Smooth muscle cell (in vitro differentiated cells): ENCODE data around the gene REXO4. TPM values are rescaled to one million over a fixed set of nuclear protein-coding genes. Genes with fewer than 3 reads are reported as not detected.

Experiments used
- DNase-seq: peaks from one replicate; lab custom pipeline; 2025; ENCODE audit not compliant: unreplicated experiment; lab: John Stamatoyannopoulos, UW
- H2AFZ ChIP-seq: fragments of 200-600 bp; sonication (generic); 2 replicates; pipeline ENCODE4 v1.6.0; 2016; ENCODE audit warnings: antibody characterized with exemption, low read depth, mild to moderate bottlenecking
- H3F3A ChIP-seq: fragments of 200-600 bp; sonication (generic); 2 replicates; pipeline ENCODE4 v1.6.0; 2017; ENCODE audit warnings: antibody characterized with exemption, low read depth
- H3K27ac ChIP-seq: fragments of 200-600 bp; sonication (generic); 2 replicates; pipeline ENCODE4 v1.5.1; 2016; ENCODE audit warnings: low read depth, mild to moderate bottlenecking
- H3K27me3 ChIP-seq: fragments of 200-600 bp; sonication (generic); 2 replicates; pipeline ENCODE4 v1.6.1; 2016; ENCODE audit warnings: low read depth, mild to moderate bottlenecking
- H3K36me3 ChIP-seq: fragments of 200-600 bp; sonication (generic); 2 replicates; pipeline ENCODE4 v1.5.1; 2016; ENCODE audit warnings: low read depth
- H3K4me1 ChIP-seq: fragments of 200-600 bp; sonication (generic); 2 replicates; pipeline ENCODE4 v1.5.1; 2016; ENCODE audit warnings: low read depth
- H3K4me2 ChIP-seq: fragments of 200-600 bp; sonication (generic); 2 replicates; pipeline ENCODE4 v1.6.0; 2016; ENCODE audit warnings: mild to moderate bottlenecking
- H3K4me3 ChIP-seq: fragments of 200-600 bp; sonication (generic); 2 replicates; pipeline ENCODE4 v1.5.1; 2016; ENCODE audit warnings: mild to moderate bottlenecking
- H3K79me2 ChIP-seq: fragments of 200-600 bp; sonication (generic); 2 replicates; pipeline ENCODE4 v1.6.0; 2016; ENCODE audit warnings: low read depth, mild to moderate bottlenecking
- H3K9ac ChIP-seq: fragments of 200-600 bp; sonication (generic); 2 replicates; pipeline ENCODE4 v1.6.0; 2016; ENCODE audit warnings: low read depth
- H3K9me3 ChIP-seq: fragments of 200-600 bp; sonication (generic); replicated peaks from 2 replicates; pipeline ENCODE4 v1.5.1; 2016; ENCODE audit warnings: low read depth
- H4K20me1 ChIP-seq: fragments of 200-600 bp; sonication (generic); 2 replicates; pipeline ENCODE4 v1.6.0; 2016; ENCODE audit warnings: low read depth
- WGBS: methylation state at CpG from one replicate; pipeline ENCODE4 v1.1.7; 2016; ENCODE audit warnings: low lambda C conversion rate; 5-methylcytosine and 5-hydroxymethylcytosine counted together
- polyA plus RNA-seq: library from polyadenylated mRNA; unstranded; fragments of >200 nt; fragmentation: Nextera tagmentation; extraction: Ambion mirVana; gene quantifications from 2 replicates; pipeline ENCODE4 v1.2.1, GENCODE V29; 2016
- total RNA-seq: library from RNA; depleted of rRNA; stranded (reverse); fragments of >200 nt; gene quantifications from 2 replicates; pipeline ENCODE4 v1.2.3, GENCODE V29; 2014
- TF ChIP-seq, protein P1 (sequence below): fragments of 200-600 bp; sonication (generic); IDR thresholded peaks from 2 replicates; pipeline ENCODE4 v1.5.1; 2017; ENCODE audit warnings: borderline replicate concordance, mild to moderate bottlenecking, antibody characterized with exemption; ENCODE audit not compliant: insufficient read depth, poor library complexity, severe bottlenecking

REXO4 gene
- total and polyA plus RNA-seq, 2 experiments from 2014 or later = 11.5 to 18.5 TPM

DNA sequence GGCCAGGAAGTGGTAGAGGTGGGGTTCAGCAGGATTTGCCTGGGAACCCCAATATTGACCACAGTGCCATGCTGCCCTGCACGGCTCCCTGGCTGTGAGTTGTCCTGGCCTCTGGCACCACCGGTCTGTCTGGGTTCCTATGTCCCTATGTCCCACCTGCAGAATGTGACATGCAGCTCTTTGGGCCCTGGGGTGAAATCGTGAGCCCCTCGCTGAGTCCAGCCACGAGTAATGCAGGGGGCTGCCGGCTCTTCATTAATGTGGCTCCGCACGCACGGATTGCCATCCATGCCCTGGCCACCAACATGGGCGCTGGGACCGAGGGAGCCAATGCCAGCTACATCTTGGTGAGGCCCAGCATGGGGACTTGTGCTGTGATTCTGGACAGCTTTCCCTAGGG is 39.9 kb upstream of the REXO4 start:
- Histone ChIP-seq H3K9ac (no peak overlapping the region), H3K36me3 (no peaks in the 10 kb centered on the region), H3F3A (no peaks in the 10 kb centered on the region), H3K27me3 (no peaks in the 10 kb centered on the region), H3K4me2 (no peak overlapping the region), H2AFZ (no peak overlapping the region), H4K20me1 (peaks cover 13% of the 10 kb centered on the region), H3K4me1 (peaks cover 12% of the 10 kb centered on the region), H3K79me2 (no peaks in the 10 kb centered on the region), H3K4me3 (no peak overlapping the region), H3K9me3 (no peaks in the 10 kb centered on the region), H3K27ac (no peak overlapping the region)
- WGBS = 96% methylated on average over 11 of the region's 11 CpGs
- TF ChIP-seq, protein P1, sequence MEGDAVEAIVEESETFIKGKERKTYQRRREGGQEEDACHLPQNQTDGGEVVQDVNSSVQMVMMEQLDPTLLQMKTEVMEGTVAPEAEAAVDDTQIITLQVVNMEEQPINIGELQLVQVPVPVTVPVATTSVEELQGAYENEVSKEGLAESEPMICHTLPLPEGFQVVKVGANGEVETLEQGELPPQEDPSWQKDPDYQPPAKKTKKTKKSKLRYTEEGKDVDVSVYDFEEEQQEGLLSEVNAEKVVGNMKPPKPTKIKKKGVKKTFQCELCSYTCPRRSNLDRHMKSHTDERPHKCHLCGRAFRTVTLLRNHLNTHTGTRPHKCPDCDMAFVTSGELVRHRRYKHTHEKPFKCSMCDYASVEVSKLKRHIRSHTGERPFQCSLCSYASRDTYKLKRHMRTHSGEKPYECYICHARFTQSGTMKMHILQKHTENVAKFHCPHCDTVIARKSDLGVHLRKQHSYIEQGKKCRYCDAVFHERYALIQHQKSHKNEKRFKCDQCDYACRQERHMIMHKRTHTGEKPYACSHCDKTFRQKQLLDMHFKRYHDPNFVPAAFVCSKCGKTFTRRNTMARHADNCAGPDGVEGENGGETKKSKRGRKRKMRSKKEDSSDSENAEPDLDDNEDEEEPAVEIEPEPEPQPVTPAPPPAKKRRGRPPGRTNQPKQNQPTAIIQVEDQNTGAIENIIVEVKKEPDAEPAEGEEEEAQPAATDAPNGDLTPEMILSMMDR = no peak
- DNase-seq = no peak

DNA sequence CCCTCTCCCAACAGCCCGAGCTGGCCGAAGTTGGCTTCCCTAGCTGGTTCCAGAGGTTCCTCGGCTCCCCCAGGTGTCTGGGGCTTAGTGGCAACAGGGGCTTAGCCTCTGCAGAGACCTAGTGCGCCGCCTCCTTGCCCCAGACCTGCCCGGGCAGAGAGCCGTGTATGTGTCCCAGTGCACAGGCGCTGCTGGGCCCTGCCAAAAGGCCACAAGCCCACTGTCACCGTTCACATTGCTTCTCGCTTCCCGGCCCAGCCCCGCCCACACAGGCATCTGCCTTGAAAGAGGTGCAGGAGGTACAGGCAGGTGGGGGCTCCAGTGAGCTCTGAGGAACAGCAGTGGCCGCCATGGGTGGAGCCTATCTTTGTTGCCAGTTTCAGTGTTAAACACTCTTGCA is 39.4 kb upstream of the REXO4 start:
- H3K9ac ChIP-seq = no peak overlapping the region
- H3F3A ChIP-seq = no peaks in the 10 kb centered on the region
- no peak overlapping the region for H3K4me2 ChIP-seq
- TF ChIP-seq, protein P1 = no peak
- H3K36me3 ChIP-seq = no peaks in the 10 kb centered on the region
- H4K20me1 ChIP-seq = peaks cover 8% of the 10 kb centered on the region
- H3K27ac ChIP-seq = no peak overlapping the region
- no peak for DNase-seq
- no peaks in the 10 kb centered on the region for H3K27me3 ChIP-seq
- H3K4me1 ChIP-seq = peaks cover 12% of the 10 kb centered on the region
- H2AFZ ChIP-seq = no peak overlapping the region
- WGBS = 90% methylated on average over 13 of the region's 13 CpGs
- H3K79me2 ChIP-seq = no peaks in the 10 kb centered on the region
- no peak overlapping the region for H3K4me3 ChIP-seq
- no peaks in the 10 kb centered on the region for H3K9me3 ChIP-seq

DNA sequence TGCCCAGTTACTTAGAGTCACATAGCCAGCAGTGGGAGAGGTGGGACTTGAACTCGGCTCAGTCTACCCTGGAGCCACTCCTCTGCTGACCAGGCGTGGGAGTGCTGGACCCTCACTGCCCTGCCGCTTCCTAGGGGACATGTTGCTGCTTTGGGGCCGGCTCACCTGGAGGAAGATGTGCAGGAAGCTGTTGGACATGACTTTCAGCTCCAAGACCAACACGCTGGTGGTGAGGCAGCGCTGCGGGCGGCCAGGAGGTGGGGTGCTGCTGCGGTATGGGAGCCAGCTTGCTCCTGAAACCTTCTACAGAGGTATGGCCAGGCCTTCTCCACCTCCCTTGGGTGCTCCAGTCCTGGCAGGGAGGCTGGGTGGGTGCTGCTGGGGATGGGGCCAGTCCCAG is 38.6 kb upstream of the REXO4 start:
- H3K27me3 ChIP-seq = no peaks in the 10 kb centered on the region
- H3K9me3 ChIP-seq = no peaks in the 10 kb centered on the region
- H2AFZ ChIP-seq = no peak overlapping the region
- H3K36me3 ChIP-seq = no peaks in the 10 kb centered on the region
- H3K79me2 ChIP-seq = no peaks in the 10 kb centered on the region
- peaks cover 10% of the 10 kb centered on the region for H3K4me1 ChIP-seq
- no peak overlapping the region for H3K4me2 ChIP-seq
- no peak for DNase-seq
- no peak overlapping the region for H3K9ac ChIP-seq
- 93% methylated on average over 9 of the region's 9 CpGs for WGBS
- no peaks in the 10 kb centered on the region for H3F3A ChIP-seq
- no peak overlapping the region for H3K27ac ChIP-seq
- H4K20me1 ChIP-seq = no peaks in the 10 kb centered on the region
- H3K4me3 ChIP-seq = no peak overlapping the region
- TF ChIP-seq, protein P1 = no peak

DNA sequence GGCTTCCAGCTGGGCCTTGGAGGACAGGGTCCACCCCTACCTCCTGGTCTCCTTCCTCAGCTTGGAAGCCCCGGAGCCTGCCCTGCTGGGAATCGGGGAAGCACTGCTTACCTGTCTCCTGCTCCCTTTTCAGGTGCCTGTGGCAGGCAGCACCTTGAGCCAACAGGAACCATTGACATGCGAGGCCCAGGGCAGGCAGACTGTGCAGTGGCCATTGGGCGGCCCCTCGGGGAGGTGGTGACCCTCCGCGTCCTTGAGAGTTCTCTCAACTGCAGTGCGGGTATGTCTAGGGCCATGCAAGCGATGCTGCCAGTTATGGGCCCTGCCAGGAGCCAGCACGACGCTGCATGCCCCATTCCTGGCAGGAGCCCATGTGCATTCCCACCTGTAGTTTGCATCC is 38.1 kb upstream of the REXO4 start:
- H3F3A ChIP-seq = no peaks in the 10 kb centered on the region
- no peak overlapping the region for H3K4me2 ChIP-seq
- TF ChIP-seq, protein P1 = no peak
- no peaks in the 10 kb centered on the region for H3K79me2 ChIP-seq
- H3K9me3 ChIP-seq = no peaks in the 10 kb centered on the region
- no peak for DNase-seq
- H3K36me3 ChIP-seq = no peaks in the 10 kb centered on the region
- H3K4me3 ChIP-seq = no peak overlapping the region
- WGBS = 93% methylated on average over 11 of the region's 11 CpGs
- no peak overlapping the region for H3K27ac ChIP-seq
- H4K20me1 ChIP-seq = no peaks in the 10 kb centered on the region
- no peak overlapping the region for H3K9ac ChIP-seq
- H3K27me3 ChIP-seq = no peaks in the 10 kb centered on the region
- peaks cover 6% of the 10 kb centered on the region for H3K4me1 ChIP-seq
- H2AFZ ChIP-seq = no peak overlapping the region
